Glomerular endothelial cell (primary cell): Measurements from ENCODE around the gene SAMD1. TPM values are rescaled to one million over a fixed set of nuclear protein-coding genes. Genes with fewer than 3 reads are reported as not detected.
"Not testable (repeated sequence)": the region's sequence is repeated elsewhere in the genome, so short reads cannot be mapped to it uniquely, and the experiment has no call there.

Source experiments
- DNase-seq: peaks from one replicate; pipeline ENCODE4 v3.0.0-alpha.2; 2011; ENCODE audit warnings: low read depth, low spot score; ENCODE audit errors: extremely low read depth
- total RNA-seq: library from RNA; depleted of rRNA; stranded (reverse); fragments of >200 nt; gene quantifications from 2 replicates; pipeline ENCODE4 v1.2.3, GENCODE V29; 2015

SAMD1 gene
- total RNA-seq, 1 donor from 2014 or later, result 43.0 TPM

DNA sequence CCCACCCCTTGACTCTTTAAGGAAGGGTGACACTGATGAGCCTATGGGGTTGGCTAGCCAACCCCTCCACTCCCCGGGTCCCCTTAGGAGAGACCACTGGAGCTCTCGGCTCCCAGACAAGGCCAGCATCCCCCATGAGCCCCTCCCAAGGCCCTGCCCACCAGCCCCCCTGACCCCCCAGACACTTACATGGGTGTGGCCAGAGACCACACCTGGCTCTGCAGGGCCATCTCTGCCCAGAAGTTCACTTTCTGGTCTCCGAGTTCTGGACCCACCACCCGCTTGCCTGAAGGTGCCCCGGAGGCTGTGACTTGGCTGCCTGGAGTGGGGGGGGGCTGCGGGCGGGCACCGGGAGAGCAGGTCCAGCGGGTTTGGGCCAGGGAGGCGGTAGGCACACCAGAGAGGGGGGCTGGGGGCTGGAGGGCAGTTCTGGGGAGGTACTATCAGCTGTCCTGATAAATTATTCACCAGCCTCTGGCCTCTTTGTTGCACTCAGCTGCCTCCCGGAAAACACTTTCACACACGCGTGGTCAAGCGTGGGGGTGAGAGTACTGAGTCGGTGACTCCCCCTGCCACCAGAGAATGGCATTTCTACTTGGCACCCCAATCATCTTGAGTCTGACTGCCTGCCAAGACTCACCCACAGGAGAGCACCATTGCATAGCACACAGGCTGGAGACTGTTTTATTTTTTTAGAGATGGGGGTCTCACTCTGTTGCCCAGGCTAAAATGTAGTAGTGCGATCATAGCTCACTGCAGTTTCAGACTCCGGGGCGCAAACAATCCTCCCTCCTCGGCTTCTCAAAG, 28.6 kb downstream of the SAMD1 start, which contains the start of gene PALM3:
Gene PALM3 (minus strand): TSS at position 326 of the 807 bp plus-strand sequence. CDS start 96 bp downstream, at position 230.
- DNase-seq, result no peak

DNA sequence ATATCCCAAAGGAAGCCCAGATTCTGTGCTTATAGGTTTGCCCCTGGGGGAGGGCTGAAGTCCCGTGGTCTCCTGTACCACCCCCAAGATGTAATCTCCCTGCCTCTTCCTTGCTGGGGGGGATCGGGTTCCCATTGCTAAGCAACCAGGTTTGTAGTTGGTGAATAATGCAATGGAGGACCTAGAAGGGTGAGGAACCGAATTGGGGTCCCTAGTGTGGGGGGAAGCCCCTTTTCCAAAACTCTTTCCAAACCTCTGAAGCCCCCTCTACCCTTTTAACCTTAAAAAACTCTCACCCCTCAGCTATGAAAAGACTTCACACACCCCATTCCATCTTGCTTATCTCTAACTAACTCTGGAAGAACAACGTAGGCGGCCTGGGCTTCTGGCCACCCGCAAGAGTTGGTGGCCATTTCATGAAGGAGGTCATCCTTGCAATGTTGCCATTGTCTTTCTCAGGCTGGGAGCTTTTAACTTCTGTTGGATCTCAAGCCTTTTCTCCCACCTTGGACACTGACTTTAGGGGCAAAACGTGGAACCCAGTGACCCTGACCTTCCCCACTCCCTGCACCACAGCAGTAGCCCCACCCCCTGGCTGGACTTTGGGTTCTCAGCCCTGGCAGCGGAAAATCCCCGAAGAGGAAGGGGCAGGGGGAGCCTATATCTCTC, 29.3 kb downstream of the SAMD1 start:
- no peak for DNase-seq

DNA sequence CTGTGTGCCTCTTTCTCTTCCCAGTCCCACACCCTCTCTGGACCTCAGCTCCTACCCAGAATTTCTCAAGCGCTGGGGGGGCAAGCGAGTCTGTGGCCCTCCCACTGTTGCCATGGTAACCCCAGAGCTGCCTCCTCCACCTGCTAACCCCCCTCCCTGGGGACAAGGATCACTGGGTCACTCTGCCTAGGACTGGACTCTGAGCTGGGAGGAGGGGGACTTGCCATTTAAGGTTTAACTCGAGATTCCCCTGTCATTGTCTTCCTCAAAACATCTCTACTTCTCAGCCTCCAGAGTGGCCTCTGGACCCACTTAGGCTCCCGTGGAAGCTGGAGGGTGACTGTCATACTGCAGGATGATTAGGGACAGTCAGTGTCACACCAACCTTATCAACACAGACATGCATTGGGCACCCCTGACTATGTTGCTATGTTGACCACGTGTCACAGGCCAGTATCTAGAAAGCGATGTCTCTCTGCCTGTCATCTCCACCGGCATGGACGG, 30.8 kb downstream of the SAMD1 start:
- DNase-seq, result no peak

GRCh38 chr19:14059093-14059480, 31.5 kb downstream of the SAMD1 start:
- no peak for DNase-seq

GRCh38 chr19:14058182-14059092, 32.1 kb downstream of the SAMD1 start:
- DNase-seq, result no peak

DNA sequence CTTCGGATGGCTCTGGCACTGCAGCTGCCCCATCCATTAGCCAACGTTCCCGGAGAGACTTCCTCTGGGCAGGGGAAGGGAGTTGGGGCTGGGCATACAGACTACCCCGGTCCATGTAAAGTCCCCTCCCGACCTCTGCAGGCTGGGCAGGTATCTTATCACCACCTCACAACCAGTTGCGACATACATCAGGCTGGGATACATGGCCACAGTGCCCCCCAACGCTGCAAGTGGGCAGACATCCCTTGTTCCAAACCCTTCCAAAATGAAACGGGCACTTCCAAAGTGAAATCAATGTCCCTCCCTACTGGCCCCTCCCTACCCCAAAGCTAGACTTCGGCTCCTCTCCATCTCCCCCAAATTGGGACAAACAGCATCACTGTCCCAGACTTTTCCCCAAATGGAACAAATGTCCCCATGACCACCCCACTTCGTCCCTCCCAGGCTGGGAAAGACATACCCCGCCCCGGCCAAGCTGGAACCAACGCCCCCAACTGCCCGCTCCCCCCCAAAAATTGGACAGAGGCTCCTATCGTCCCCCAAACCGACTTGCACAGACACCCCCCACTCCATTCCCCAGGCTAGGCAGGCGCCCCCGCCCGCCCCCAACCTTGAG, 33.7 kb downstream of the SAMD1 start:
- no peak for DNase-seq

DNA sequence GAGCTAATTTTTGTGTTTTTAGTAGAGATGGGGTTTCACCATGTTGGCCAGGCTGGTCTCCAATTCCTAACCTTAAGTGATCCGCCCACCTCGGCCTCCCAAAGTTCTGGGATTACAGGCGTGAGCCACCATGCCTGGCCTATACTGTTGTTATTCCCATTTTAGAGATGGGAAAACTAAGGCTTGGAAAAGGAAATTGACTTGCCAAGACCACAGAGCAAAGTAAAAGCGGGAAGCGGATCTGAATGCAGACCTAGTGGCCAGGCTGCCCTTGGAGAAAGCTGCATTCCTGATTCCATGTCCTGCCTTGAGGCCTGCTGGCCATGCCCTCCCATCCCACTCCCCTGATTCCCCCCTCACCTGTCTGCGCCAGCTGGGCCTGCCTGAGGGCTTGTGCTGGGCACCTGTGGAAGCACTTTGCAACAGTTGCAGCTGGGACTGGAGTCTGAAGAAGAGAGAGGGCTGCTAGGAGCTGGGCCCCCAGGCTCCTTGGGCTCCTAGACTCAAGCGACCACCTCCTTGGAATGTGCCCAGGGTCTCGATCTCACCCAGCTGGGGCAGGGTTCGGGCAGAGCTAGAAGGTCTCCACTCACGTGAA, 34.4 kb downstream of the SAMD1 start:
- no peak for DNase-seq

DNA sequence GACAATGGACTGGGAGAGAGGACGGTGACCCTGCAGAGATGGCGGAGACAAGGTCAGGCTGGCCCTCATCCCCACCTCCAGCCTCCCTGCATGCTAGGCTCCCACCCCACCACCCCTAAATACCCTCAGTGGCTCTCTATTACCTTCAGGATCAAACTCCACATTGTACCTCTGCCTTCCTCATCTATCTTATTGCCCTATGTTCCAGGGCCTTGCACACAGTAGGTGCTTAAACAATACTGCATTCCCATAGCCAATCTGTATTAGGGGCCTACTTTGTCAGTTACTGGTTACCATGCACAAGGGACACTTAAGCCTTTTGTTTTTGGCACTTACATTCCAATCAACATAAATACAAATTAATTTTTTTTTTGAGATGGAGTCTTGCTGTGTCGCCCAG, 35.2 kb downstream of the SAMD1 start:
- no peak for DNase-seq

- DNase-seq, result no peak
Measured at GRCh38 chr19:14054721-14055120, 35.8 kb downstream of the SAMD1 start.

GRCh38 chr19:14054099-14054498, 36.5 kb downstream of the SAMD1 start:
- DNase-seq, result no peak

GRCh38 chr19:14053500-14053899, 37.1 kb downstream of the SAMD1 start:
- no peak for DNase-seq

DNA sequence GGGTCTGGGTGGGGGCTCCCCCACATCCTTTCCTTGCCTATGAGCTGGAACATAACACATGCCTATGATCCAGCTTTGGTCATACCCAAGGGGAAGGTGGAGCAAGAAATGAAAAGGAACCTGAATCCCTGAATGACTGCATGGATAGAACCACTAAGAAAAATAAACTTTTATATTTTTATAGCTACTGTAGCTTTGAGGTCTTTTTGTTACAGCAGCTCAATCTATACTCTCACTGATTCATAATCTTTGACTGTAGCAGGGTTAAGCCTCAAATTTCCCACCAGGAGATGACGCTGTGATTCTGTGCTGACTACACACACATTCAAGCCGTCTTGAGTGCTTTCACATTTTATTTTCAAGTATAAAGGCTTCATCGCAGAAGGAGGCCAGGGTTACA, 37.5 kb downstream of the SAMD1 start:
- DNase-seq, result no peak

GRCh38 chr19:14052470-14052869, 38.1 kb downstream of the SAMD1 start:
- no peak for DNase-seq

GRCh38 chr19:14051980-14052379, 38.6 kb downstream of the SAMD1 start:
- DNase-seq, result no peak

DNA sequence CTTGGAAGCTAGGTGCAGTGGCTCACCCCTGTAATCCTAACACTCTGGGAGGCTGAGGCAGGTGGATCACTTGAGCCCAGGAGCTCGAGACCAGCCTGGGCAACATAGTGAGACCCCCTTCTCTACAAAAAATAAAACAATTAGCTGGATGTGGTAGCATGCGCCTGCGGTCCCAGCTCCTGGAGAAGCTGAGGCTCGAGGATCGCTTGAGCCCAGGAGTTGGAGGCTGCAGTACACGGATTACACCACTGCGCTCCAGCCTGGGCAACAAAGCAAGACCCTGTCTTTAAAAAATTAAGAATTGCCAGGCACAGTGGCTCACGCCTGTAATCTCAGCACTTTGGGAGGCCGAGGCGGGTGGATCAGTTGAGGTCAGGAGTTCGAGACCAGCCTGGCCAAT, 39.6 kb downstream of the SAMD1 start:
- DNase-seq, result not testable (repeated sequence)

- no peak for DNase-seq
Measured at GRCh38 chr19:14050512-14050911, 40.0 kb downstream of the SAMD1 start.

- DNase-seq, result no peak
Measured at GRCh38 chr19:14048443-14049153, 42.0 kb downstream of the SAMD1 start.

DNA sequence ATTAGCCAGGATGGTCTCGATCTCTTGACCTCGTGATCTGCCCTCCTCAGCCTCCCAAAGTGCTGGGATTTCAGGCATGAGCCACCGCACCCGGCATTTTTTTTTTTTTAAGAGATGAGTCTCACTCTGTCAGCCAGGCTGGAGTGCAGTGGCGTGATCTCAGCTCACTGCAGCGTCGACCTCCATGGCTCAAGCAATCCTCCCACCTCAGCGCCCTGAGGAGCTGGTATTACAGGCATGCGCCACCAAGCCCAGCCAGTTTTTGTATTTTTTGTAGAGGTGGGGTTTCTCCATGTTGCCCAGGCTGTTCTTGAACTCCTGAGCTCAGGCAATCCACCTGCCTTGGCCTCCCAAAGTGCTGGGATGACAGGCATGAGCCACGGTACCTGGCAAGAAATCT, 42.7 kb downstream of the SAMD1 start:
- not testable (repeated sequence) for DNase-seq
